Liver (tissue), 9 donors: ENCODE measurements around the gene VGLL3. TPM values are rescaled to one million over a fixed set of nuclear protein-coding genes. Genes with fewer than 3 reads are reported as not detected.
A peak's percentile ranks its signal among the peaks of the same experiment; 100 is the strongest.

Experiments used
- DNase-seq: peaks from one replicate; pipeline ENCODE4 v3.0.0-alpha.2; 2017; ENCODE audit warnings: low spot score
- H3K27ac ChIP-seq, 2 donors: one replicate each; pipeline ENCODE4 v1.7.0; 2013; ENCODE audit warnings: inconsistent platforms in 2 of 2, low read length in 2 of 2, control low read depth in 1 of 2, low read depth in 1 of 2, mild to moderate bottlenecking in 1 of 2
- H3K27me3 ChIP-seq, 4 donors: one replicate each; pipeline versions ENCODE4 v1.6.1 to v1.7.0; 2013; ENCODE audit warnings: low read length in 3 of 4, inconsistent platforms in 1 of 4, mild to moderate bottlenecking in 1 of 4, moderate library complexity in 1 of 4; ENCODE audit not compliant: control insufficient read depth in 4 of 4, insufficient read depth in 4 of 4
- H3K36me3 ChIP-seq, 4 donors: one replicate each; pipeline versions ENCODE4 v1.6.1 to v1.7.0; 2013; ENCODE audit warnings: low read length in 3 of 4, mild to moderate bottlenecking in 3 of 4, low read depth in 1 of 4, moderate library complexity in 1 of 4; ENCODE audit not compliant: control insufficient read depth in 4 of 4, insufficient read depth in 3 of 4
- H3K4me1 ChIP-seq, 4 donors: one replicate each; pipeline versions ENCODE4 v1.6.1 to v1.7.0; 2013; ENCODE audit warnings: low read length in 3 of 4, mild to moderate bottlenecking in 3 of 4, moderate library complexity in 1 of 4; ENCODE audit not compliant: control insufficient read depth in 4 of 4, insufficient read depth in 4 of 4
- H3K4me3 ChIP-seq, 3 donors: one replicate each; pipeline versions ENCODE4 v1.6.1 to v1.7.0; 2013; ENCODE audit warnings: low read length in 3 of 3, control low read depth in 1 of 3, low read depth in 1 of 3, mild to moderate bottlenecking in 1 of 3
- H3K9ac ChIP-seq, 2 donors: one replicate each; pipeline ENCODE4 v1.7.0; 2013; ENCODE audit warnings: low read length in 2 of 2, mild to moderate bottlenecking in 2 of 2, moderate library complexity in 2 of 2, control low read depth in 1 of 2, low read depth in 1 of 2
- H3K9me3 ChIP-seq, 4 donors: one replicate each; pipeline versions ENCODE4 v1.6.1 to v1.7.0; 2013; ENCODE audit warnings: low read length in 3 of 4; ENCODE audit not compliant: control insufficient read depth in 4 of 4
- EGR1 ChIP-seq, 2 donors: IDR thresholded peaks; 2 replicates each; pipeline ENCODE4 v1.6.1; 2016 to 2018; ENCODE audit warnings: antibody characterized with exemption in 2 of 2, low read depth in 2 of 2
- FOXA1 ChIP-seq: IDR thresholded peaks from 2 replicates; pipeline ENCODE4 v1.6.1; 2016; ENCODE audit warnings: antibody characterized with exemption
- FOXA2 ChIP-seq: IDR thresholded peaks from 2 replicates; pipeline ENCODE4 v1.6.1; 2016; ENCODE audit warnings: antibody characterized with exemption
- GABPA ChIP-seq, 2 donors: IDR thresholded peaks in 1 of 2; conservative IDR thresholded peaks in 1 of 2; 2 replicates each; pipeline ENCODE4 v1.6.1; 2016; ENCODE audit warnings: antibody characterized with exemption in 2 of 2, mild to moderate bottlenecking in 1 of 2, moderate library complexity in 1 of 2
- HNF4A ChIP-seq, 2 donors: conservative IDR thresholded peaks; 2 replicates each; pipeline ENCODE4 v1.6.1; 2016; ENCODE audit warnings: antibody characterized with exemption in 2 of 2, mild to moderate bottlenecking in 2 of 2
- HNF4G ChIP-seq: IDR thresholded peaks from 2 replicates; pipeline ENCODE4 v1.6.1; 2016; ENCODE audit warnings: antibody characterized with exemption
- JUND ChIP-seq, 2 donors: IDR thresholded peaks; 2 replicates each; pipeline ENCODE4 v1.6.1; 2016; ENCODE audit warnings: antibody characterized with exemption in 2 of 2
- NR2F2 ChIP-seq: IDR thresholded peaks from 2 replicates; pipeline ENCODE4 v1.6.1; 2016; ENCODE audit warnings: antibody characterized with exemption
- RAD21 ChIP-seq, 2 donors: IDR thresholded peaks; 2 replicates each; pipeline ENCODE4 v1.6.1; 2016; ENCODE audit warnings: antibody characterized with exemption in 2 of 2, mild to moderate bottlenecking in 2 of 2
- RXRA ChIP-seq, 2 donors: IDR thresholded peaks; 2 replicates each; pipeline ENCODE4 v1.6.1; 2017 to 2018; ENCODE audit warnings: antibody characterized with exemption in 2 of 2, mild to moderate bottlenecking in 1 of 2
- SP1 ChIP-seq: IDR thresholded peaks from 2 replicates; pipeline ENCODE4 v1.6.1; 2018; ENCODE audit warnings: antibody characterized with exemption, mild to moderate bottlenecking
- TAF1 ChIP-seq: conservative IDR thresholded peaks from 2 replicates; pipeline ENCODE4 v1.6.1; 2016; ENCODE audit warnings: antibody characterized with exemption, mild to moderate bottlenecking
- YY1 ChIP-seq: IDR thresholded peaks from 2 replicates; pipeline ENCODE4 v1.6.1; 2016; ENCODE audit warnings: antibody characterized with exemption, mild to moderate bottlenecking
- WGBS: extraction: QIAGEN DNeasy Blood & Tissue Kit; methylation state at CpG from one replicate; pipeline ENCODE4 v1.1.7; 2013; 5-methylcytosine and 5-hydroxymethylcytosine counted together
- polyA plus RNA-seq, 2 donors: library from polyadenylated mRNA; stranded (reverse) in 1 of 2; unstranded in 1 of 2; fragments of 200-250 nt in 1 of 2; fragments of >200 nt in 1 of 2; fragmentation: Nextera tagmentation in 1 of 2; extraction: Ambion mirVana in 1 of 2; gene quantifications; one replicate each; pipeline versions ENCODE4 v1.2.1 to v1.2.3, GENCODE V29; 2013 to 2015
- total RNA-seq, 2 donors: library from RNA; depleted of rRNA; stranded (reverse); fragments of >200 nt; gene quantifications; one replicate each; pipeline ENCODE4 v1.2.3, GENCODE V29; 2014
- TF ChIP-seq, protein P1 (sequence below): fragments of 150-350 bp; IDR thresholded peaks from 2 replicates; pipeline ENCODE4 v1.5.1; 2017; ENCODE audit warnings: improper control_type of control experiment, low read depth, low read length; ENCODE audit not compliant: missing input control
- TF ChIP-seq, protein P2 (sequence below): IDR thresholded peaks from 2 replicates; pipeline ENCODE4 v1.6.1; 2016; ENCODE audit warnings: antibody characterized with exemption, mild to moderate bottlenecking
- TF ChIP-seq, protein P3 (sequence below): IDR thresholded peaks from 2 replicates; pipeline ENCODE4 v1.6.1; 2016; ENCODE audit warnings: antibody characterized with exemption
- TF ChIP-seq, protein P4 (sequence below): IDR thresholded peaks from 2 replicates; pipeline ENCODE4 v1.6.1; 2016; ENCODE audit warnings: antibody characterized with exemption
- TF ChIP-seq, protein P5 (sequence below): IDR thresholded peaks from 2 replicates; pipeline ENCODE4 v1.6.1; 2016; ENCODE audit warnings: antibody characterized with exemption
- donor health status: healthy.
- donor health status: healthy.
- donor health status: healthy.
- donor health status: healthy.
- donor health status: healthy.

Gene VGLL3, protein sequence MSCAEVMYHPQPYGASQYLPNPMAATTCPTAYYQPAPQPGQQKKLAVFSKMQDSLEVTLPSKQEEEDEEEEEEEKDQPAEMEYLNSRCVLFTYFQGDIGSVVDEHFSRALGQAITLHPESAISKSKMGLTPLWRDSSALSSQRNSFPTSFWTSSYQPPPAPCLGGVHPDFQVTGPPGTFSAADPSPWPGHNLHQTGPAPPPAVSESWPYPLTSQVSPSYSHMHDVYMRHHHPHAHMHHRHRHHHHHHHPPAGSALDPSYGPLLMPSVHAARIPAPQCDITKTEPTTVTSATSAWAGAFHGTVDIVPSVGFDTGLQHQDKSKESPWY
- 1 to 10 TPM in 1 of 2 donors, under 1 TPM in 1; 0.70 to 1.3 TPM for total RNA-seq
- polyA plus RNA-seq: under 1 TPM; 0.08 to 0.55 TPM

DNA sequence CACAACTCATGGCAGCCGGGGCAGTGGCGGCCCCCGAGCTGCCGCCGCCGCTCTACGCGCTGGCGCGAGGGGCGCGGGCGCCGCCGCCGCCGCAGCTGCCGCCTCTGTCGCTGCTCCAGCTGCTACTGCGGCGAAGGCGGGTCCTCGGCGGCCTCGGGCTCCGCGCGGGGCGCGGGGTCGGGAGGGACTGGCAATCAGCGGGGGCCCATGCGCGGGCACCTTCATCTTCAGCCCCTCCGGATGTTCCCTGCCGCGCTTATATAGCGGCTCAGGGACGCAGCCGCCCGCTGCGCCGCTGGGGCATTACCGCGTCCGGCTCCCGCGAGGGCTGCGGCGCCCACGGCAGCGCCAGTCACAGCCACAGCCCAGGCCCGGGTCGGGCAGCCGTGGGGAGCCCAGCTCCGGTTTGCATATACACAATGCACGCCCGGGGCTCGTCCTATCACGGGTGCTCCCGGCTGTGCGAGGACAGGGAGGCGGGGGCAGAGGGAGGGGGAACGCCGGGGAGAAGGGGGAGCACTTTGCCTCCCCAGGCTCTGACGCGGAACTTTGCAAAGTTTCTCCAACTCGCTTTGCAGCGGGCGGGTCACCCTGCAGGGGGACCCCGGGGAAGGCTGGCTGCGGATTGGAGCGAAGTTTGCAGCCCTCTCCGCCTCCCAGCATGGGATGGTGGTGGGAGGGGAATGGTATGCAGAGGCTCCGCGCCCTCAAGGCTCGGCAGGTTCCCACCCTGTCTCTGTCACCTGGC, at the start of gene VGLL3:
TSS of gene VGLL3 (minus strand) at position 416 of the 748 bp plus-strand sequence. CDS start at position 10, 406 bp downstream.
- WGBS: 2% methylated on average over 77 of the region's 77 CpGs

DNA sequence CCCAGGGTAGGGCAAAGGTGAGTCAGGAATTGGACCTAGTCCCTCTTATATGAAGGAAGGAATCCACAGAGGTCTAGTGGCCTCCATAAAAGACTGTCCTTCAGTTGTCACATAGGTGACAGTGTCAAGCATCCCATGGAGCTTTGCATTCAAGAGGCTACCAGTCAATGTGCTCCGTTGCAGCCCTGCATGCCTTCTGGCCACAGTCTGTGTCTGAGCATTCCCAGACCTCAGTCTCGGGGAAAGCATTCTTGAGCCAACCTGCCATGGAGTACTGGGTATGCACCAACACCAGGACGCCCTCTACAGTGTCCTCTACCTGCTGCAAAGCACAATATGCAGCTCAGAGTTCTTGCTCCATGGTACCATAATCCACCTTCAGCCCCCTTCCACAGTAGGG, 46.7 kb upstream of the VGLL3 start:
- no peaks in the 10 kb centered on the region for H3K27me3 ChIP-seq
- WGBS: 90% methylated on average over 3 of the region's 3 CpGs
- H3K4me3 ChIP-seq: no peak overlapping the region
- H3K9ac ChIP-seq: no peak overlapping the region
- DNase-seq: no peak
- no peaks in the 10 kb centered on the region for H3K9me3 ChIP-seq
- H3K27ac ChIP-seq: no peak overlapping the region
- H3K36me3 ChIP-seq: no peaks in the 10 kb centered on the region
- H3K4me1 ChIP-seq: no peaks in the 10 kb centered on the region
- no peak for TF ChIP-seq JUND (IDR thresholded peaks at IDR 0.05)
- TF ChIP-seq, protein P1, sequence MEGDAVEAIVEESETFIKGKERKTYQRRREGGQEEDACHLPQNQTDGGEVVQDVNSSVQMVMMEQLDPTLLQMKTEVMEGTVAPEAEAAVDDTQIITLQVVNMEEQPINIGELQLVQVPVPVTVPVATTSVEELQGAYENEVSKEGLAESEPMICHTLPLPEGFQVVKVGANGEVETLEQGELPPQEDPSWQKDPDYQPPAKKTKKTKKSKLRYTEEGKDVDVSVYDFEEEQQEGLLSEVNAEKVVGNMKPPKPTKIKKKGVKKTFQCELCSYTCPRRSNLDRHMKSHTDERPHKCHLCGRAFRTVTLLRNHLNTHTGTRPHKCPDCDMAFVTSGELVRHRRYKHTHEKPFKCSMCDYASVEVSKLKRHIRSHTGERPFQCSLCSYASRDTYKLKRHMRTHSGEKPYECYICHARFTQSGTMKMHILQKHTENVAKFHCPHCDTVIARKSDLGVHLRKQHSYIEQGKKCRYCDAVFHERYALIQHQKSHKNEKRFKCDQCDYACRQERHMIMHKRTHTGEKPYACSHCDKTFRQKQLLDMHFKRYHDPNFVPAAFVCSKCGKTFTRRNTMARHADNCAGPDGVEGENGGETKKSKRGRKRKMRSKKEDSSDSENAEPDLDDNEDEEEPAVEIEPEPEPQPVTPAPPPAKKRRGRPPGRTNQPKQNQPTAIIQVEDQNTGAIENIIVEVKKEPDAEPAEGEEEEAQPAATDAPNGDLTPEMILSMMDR: no peak
- no peak for TF ChIP-seq RXRA (IDR thresholded peaks at IDR 0.05)
- no peak for TF ChIP-seq YY1
- TF ChIP-seq, protein P2, sequence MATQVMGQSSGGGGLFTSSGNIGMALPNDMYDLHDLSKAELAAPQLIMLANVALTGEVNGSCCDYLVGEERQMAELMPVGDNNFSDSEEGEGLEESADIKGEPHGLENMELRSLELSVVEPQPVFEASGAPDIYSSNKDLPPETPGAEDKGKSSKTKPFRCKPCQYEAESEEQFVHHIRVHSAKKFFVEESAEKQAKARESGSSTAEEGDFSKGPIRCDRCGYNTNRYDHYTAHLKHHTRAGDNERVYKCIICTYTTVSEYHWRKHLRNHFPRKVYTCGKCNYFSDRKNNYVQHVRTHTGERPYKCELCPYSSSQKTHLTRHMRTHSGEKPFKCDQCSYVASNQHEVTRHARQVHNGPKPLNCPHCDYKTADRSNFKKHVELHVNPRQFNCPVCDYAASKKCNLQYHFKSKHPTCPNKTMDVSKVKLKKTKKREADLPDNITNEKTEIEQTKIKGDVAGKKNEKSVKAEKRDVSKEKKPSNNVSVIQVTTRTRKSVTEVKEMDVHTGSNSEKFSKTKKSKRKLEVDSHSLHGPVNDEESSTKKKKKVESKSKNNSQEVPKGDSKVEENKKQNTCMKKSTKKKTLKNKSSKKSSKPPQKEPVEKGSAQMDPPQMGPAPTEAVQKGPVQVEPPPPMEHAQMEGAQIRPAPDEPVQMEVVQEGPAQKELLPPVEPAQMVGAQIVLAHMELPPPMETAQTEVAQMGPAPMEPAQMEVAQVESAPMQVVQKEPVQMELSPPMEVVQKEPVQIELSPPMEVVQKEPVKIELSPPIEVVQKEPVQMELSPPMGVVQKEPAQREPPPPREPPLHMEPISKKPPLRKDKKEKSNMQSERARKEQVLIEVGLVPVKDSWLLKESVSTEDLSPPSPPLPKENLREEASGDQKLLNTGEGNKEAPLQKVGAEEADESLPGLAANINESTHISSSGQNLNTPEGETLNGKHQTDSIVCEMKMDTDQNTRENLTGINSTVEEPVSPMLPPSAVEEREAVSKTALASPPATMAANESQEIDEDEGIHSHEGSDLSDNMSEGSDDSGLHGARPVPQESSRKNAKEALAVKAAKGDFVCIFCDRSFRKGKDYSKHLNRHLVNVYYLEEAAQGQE: no peak
- no peak for TF ChIP-seq EGR1 (IDR thresholded peaks at IDR 0.05; ENCODE audit: low read depth in 2 of 2)
- TF ChIP-seq, protein P3, sequence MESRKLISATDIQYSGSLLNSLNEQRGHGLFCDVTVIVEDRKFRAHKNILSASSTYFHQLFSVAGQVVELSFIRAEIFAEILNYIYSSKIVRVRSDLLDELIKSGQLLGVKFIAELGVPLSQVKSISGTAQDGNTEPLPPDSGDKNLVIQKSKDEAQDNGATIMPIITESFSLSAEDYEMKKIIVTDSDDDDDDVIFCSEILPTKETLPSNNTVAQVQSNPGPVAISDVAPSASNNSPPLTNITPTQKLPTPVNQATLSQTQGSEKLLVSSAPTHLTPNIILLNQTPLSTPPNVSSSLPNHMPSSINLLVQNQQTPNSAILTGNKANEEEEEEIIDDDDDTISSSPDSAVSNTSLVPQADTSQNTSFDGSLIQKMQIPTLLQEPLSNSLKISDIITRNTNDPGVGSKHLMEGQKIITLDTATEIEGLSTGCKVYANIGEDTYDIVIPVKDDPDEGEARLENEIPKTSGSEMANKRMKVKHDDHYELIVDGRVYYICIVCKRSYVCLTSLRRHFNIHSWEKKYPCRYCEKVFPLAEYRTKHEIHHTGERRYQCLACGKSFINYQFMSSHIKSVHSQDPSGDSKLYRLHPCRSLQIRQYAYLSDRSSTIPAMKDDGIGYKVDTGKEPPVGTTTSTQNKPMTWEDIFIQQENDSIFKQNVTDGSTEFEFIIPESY: no peak

More for the DNA sequence above, at the start of gene VGLL3:
- H3K27me3 ChIP-seq: peaks cover 0 to 15% (median 0%) of the 10 kb centered on the region in 4 donors
- DNase-seq: peak; percentile 47
- H3K9me3 ChIP-seq: no peaks in the 10 kb centered on the region
- no peaks in the 10 kb centered on the region for H3K36me3 ChIP-seq
- no peak within 1 kb of the TSS for H3K9ac ChIP-seq
- H3K27ac ChIP-seq: peak within 1 kb of the TSS in 1 of 2 donors; percentile 31
- no peak for TF ChIP-seq NR2F2
- no peak for TF ChIP-seq FOXA1
- TF ChIP-seq JUND (IDR thresholded peaks at IDR 0.05): no peak
- no peak for TF ChIP-seq RXRA (IDR thresholded peaks at IDR 0.05)
- no peak for TF ChIP-seq EGR1 (IDR thresholded peaks at IDR 0.05; ENCODE audit: low read depth in 2 of 2)
- TF ChIP-seq, protein P3: no peak
- no peak for TF ChIP-seq SP1
- TF ChIP-seq HNF4A (conservative IDR thresholded peaks at IDR 0.05): no peak
- no peak for TF ChIP-seq YY1
- TF ChIP-seq, protein P4, sequence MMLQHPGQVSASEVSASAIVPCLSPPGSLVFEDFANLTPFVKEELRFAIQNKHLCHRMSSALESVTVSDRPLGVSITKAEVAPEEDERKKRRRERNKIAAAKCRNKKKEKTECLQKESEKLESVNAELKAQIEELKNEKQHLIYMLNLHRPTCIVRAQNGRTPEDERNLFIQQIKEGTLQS: no peak
- TF ChIP-seq HNF4G: no peak
- no peak for TF ChIP-seq RAD21 (IDR thresholded peaks at IDR 0.05)
- TF ChIP-seq FOXA2: no peak
- TF ChIP-seq, protein P1: no peak
- TF ChIP-seq, protein P5, sequence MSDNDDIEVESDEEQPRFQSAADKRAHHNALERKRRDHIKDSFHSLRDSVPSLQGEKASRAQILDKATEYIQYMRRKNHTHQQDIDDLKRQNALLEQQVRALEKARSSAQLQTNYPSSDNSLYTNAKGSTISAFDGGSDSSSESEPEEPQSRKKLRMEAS: no peak
- no peak for TF ChIP-seq TAF1
- TF ChIP-seq GABPA (IDR thresholded peaks at IDR 0.05 in 1 of 2, conservative IDR thresholded peaks at IDR 0.05 in 1 of 2): no peak
- H3K4me3 ChIP-seq: peak within 1 kb of the TSS in 2 of 3 donors; percentile 49 to 69
- peaks cover 3 to 14% (median 8%) of the 10 kb centered on the region in 4 donors for H3K4me1 ChIP-seq
